HG03025 (cell line): ENCODE measurements around the gene EPHB2.
"Not testable (repeated sequence)": the region's sequence is repeated elsewhere in the genome, so short reads cannot be mapped to it uniquely, and the experiment has no call there.

Source experiments
- ATAC-seq: cut with Tn5 transposase; IDR thresholded peaks from one replicate; pipeline ENCODE4 v1.9.1; 2021; ENCODE audit warnings: mild to moderate bottlenecking, moderate library complexity; ENCODE audit not compliant: unreplicated experiment, low FRiP score

The EPHB2 gene

DNA sequence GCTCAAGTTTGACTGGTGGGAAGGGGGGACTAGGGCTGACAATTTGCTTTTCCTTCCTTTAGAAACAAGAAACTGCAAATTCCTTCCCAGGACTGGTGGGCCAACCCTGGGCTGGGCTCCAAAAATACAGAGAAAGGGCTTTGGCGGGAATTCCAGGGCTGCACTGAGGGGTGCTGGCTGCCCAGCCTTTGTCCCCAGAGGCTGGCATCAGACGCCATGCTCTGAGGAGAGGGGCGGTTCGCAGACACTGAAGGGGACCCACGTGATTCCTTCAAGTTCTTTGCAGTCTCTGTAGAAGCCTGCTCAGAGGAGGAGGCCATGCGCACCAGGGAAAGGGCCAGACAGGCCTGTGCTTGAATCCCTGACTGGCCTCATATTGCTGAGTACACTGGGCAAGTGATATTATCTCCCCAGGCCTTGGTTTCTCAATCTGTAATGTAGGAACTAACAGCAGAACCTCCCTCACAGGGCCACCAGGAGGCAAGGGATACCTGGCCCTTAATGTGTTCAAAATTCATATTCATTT, 119.5 kb downstream of the EPHB2 start:
- ATAC-seq, result no peak

DNA sequence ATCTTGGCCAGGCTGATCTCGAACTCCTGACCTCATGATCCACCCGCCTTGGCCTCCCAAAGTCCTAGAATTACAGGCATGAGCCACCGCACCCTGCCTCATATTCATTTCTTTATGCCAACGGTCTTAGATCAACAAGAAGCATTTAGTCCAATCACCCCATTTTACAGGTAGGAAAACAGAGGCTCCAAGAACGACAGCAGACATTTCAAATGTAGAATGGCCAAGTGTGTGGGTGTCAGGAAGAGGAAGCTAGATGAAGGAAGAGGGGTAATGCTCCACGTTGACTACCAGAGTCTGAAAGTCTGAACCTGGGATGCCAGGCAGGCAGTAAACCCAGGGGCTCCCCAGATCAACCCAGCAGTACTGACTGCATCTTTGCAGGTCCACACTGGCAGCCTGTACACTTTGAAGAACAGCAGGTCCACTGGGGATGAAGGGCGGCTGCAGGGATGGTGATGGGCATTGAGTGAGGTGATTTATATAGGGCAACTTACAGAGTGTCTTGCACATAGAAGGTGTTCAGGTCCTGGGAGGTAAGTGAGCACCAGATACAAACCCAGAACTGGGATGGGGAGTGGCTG, 120.2 kb downstream of the EPHB2 start:
- no peak for ATAC-seq

DNA sequence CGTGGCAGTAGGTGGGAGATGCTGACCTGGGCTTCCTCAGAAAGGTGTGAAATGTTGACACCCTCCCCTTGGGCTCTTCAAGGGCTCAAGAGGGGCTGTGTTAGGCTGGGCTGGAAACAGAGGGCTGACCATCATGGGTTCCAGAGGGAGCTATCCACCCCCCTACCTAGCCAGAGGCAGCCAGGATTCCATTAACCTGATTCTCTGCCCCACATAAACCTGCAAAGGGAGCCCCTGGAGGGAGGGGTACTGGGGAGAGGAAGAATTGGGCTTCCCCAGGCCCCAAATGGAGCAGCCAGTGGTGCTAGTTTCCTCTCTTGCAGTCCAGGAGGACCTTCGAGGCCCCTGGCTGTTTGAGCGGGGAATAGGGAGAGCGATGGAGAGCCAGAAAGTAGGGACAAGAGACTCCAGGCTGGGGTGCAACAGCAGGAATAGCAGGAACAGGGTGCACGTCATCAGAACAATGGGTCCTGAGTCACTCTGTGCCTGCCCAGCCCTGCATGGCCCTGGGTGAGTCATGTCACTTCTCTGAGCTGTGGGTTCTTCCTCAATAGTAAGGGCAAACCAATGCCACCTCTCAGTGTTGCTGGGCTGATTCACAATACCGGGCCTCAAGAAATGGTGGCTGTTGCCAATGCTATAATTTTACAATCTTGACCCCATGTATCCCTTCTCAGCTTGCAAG, 121.2 kb downstream of the EPHB2 start:
- ATAC-seq, result no peak

DNA sequence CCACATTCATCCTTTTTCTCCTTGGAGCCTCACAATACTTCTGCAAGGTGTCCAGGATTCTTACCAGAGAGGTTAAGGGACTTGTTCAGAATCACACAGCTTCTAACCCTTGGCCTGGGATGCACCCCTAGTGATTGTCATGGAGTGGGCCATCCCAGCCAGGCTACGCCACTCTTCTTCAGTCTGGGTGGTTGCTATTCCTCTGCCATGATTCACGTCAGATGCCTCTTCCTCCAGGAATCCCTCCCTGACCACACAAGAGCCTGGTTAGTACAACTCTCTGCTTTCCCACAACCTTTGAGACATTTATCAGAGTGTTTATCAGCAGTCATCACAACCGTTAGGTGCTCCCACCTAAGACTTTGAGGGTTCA, 121.8 kb downstream of the EPHB2 start:
- no peak for ATAC-seq

DNA sequence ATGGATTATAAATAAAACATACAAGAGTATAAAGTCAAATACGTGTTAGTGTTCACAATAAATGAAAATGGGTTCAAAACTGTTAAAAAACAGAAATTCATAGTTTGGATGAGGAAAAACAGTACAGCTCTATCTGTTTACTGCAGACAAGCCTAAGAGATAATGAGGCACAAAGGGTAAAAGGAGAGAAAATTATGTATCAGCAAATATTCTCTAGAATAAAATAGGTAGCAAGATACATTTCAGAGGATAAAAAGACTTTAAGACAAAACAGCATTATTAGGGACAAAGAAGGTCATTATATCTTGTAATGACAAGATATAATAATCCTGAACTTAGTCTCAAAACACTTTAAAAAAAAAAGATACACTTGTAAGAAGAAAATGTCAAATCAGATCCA, 123.1 kb downstream of the EPHB2 start:
- ATAC-seq, result no peak

DNA sequence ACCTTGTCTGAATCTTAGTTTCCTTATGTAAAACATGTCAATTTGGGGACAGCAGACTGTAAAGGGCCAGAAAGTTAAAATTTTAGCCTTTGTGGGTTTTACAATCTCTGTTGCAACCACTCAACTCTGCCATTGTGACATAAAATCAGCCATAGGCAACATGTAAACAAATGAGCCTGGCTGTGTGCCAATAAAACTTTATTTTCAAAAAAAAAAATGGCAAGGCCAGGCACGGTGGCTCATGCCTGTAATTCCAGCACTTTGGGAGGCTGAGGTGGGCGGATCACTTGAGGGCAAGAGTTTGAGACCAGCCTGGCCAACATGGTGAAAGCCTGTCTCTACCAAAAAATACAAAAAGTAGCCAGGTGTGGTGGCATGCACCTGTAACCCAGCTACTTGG, 123.8 kb downstream of the EPHB2 start:
- ATAC-seq, result not testable (repeated sequence)

DNA sequence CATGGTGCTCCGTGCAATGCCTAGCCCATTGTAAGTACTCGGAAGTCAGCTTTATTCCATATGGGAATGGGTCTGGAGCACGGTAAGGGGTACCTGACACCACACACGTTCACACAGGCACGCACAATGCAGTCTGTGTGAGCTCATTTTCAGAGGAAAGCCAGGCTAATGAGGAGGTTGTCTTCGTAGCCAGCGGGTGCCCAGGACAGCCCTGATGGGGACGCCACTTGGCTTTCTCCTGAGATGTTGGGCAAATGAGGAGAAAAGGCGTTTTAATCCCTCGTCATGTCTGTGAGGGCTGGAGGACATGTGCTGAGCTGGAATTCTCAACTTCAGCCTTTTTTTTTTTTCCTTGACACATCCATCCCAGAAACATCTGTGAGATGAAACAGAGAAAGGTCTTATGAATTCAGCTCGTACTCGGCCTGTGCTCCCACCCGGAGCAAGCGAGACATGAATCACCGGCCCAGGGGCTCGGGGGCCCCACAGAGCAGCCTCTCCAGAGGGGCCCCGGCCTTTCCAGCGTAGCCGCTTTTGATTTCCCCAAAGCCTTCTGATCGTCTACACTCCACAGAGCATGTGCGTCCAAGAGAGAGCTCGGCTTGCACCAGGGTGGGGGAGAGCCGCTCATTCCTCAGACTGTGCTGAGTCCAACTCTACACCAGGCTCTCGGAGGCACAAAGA, 125.1 kb downstream of the EPHB2 start:
- ATAC-seq, result no peak

DNA sequence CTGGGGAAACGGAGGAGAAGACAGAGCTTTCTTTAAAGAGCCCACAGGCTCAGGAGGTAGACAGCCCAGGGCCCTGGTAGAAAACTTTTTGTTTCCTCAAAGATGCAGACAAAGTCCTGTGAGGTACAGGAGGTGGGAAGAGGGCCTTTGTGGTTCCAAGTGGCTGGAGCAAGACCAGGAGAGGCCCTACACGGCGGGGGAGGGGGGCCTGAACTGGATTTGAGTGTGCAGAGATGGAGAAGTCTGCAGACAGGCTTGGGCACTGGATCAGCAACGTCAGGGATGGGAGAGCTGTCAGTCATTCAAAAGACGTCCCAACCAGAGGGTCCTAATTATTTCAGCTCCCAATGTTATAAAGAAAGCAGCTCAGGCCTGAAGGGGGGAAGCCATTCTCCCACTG, 126.2 kb downstream of the EPHB2 start:
- ATAC-seq, result no peak

DNA sequence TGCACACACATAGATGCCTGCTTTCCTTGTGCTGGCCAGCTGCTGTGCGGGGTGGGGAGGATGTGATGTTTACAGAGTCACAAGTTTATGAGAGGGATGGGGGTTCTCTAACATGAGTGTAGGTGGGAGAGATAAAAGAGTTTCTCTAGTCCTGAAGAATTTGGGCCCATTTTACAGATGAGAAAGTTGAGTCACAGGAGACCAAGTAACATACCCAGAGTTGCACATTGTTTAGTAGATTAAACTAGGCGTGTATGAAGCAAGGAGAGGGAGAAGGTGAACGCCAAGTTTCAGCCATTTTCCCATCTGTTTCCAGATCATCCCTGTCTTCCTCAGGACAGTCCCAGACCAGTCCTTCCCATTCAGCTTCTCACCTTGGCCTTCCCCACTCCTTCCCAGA, 126.7 kb downstream of the EPHB2 start:
- ATAC-seq, result no peak

DNA sequence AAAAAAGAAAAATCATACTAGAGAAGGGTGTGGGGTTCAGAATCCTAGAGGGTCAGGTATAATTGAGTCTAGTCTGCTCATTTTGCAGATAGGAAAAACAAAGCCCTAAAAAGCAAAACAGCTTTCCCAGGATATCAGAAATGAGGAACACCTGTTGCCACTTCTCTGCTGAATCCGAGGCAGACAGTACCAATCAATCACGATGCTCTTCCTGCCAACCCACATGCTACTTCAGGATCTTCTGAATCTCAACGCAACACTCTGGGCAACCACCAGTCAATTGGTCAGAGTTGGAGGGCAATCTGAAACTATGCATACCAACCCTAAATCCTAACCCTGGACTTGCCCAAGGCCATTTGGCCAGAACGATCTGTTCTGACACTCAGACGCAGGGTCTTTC, 128.3 kb downstream of the EPHB2 start:
- no peak for ATAC-seq

DNA sequence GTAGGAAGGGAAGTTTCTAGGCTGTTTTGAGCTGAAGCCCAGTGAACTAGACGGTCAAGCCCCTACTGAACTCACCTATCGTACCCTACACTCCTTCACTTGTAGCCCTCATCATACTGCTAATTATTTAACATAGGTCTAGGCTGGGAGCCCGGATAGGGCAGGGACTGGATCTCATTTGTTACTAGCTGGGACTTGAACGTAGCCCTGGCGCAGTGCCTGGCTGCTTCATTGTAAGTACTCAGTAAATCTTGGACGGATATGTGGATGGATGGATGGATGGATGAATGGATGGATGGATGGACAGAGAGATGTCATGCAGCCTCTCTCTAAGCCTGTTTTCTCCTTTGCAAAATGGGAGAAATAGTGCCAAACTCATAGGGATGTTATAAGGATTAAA, 129.2 kb downstream of the EPHB2 start:
- ATAC-seq, result no peak

DNA sequence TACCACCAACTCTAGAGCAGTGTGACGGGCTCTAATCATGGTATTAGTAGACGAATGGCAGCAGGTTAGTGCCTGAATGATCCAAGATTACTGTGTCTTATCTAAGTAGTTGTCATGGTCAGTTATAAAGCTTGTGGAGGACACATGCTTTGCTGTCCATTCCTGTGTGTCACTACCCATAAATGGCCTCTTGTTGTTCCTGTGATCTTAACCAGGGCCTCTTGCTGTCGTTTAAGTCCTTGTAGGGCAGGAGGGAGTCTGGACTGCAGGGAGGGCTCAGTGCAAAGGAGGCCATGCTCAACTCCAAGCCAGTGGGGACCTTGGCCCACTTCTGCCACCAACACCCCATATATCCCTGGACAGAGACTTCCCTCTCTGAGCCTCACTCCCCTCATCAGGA, 130.5 kb downstream of the EPHB2 start:
- ATAC-seq, result no peak

DNA sequence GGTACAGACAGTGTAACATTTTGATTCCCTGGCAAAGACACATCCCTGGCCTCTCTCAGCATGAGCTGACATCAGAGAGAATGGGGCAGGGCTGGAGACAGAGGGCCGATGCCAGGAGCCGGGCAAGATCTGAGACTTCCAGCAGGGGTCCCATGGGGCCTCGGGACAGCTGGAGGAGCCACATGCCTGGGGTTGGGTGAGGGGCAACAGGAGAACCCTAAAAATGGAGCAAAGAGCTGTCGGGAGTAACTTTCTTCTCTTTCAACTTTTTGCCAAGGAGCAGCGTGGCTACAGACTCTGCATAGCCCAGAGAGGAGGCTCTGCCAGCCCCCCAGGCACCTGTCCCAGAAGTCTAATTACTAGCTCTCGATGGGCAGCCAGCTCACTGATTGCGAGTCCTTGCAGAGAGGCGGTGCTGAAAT, 131.2 kb downstream of the EPHB2 start:
- ATAC-seq, result no peak

DNA sequence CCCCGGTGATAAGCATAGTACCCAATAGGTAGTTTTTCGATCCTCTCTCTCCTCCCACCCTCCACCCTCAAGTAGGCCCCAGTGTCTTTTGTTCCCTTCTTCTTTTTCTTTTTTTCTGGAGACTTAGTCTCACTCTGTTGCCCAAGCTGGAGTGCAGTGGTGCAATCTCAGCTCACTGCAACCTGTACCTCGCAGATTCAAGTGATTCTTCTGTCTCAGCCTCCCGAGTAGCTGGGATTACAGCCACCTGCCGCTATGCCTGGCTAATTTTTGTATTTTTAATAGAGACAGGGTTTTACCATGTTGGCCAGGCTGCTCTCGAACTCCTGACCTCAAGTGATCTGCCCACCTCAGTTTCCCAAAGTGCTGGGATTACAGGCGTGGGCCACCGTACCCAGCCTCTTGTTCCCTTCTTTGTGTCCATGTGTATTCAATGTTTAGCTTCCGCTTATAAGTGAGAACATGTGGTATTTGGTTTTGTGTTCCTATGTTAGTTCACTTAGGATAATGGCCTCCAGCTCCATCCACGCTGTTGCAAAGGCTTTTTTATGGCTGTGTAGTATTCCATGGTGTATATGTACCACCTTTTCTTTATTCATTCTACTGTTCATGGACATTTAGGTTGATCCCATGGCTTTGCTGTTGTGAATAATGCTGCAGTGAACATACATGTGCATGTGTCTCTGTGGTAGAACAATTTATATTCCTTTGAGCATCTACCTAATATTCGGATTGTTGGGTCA, 133.0 kb downstream of the EPHB2 start:
- ATAC-seq, result not testable (repeated sequence)

DNA sequence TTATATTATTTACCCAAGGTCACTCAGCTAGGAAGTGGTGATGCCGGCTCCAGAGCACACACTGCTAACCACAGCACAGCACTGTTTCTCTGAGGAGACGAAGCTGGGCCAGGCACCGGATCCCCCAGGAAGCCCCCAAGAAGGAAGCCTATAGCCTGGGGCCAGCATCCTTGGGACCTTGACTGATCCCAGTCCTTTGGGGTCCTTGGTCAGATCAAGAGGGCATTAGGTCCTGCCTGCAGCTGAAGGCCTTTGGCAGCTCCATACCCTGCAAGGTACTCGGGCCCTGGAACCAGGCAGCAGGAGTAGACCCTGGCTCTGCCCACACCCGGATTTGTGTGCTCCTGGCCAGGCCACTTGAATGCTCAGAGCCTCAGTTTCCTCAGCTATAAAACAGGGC, 134.0 kb downstream of the EPHB2 start:
- ATAC-seq, result no peak

DNA sequence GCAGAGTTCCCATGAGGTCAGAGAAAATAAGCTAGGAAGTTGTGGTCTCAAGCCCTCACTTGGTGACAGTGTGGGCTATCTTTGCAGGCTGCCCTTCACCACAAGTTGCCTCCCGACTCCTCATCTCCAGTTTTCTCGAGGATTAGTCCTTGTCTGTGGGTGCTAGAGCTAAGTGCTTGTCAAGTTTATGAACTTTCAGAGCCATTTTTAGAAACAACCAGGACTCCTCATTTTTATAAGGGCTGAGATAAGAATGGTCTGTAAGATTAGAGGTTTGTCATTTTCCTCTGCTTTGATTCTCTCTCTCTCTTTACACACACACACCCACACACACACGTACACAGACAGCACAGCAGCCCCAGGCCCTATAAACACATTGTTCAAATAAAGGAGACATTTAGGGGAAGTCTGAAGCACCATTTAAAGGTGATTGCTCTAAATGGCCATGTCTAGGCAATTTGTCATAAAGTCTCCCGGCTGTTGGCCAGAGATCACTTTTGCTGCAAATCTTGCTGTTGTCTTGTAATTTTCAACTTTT, 134.8 kb downstream of the EPHB2 start:
- no peak for ATAC-seq

DNA sequence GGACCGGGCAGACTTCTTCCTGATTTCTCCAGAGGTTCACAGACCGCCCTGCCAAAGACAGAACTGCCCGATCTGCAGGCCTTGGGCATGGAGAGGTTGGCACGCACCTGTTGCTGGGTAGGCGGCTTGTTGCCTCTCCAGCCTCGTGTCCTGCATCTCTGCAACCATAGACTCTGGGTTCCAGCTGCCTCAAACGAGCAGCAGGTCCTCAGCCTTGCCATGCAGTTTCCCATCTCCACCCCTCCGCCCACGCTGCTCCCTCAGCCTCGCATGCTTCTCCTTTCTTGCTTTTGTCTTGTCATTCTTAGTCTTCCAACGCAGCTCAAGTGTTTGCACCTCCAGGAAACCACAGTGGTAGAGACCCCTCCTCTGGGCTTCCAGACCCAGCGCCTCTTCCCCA, 135.8 kb downstream of the EPHB2 start:
- ATAC-seq, result no peak

DNA sequence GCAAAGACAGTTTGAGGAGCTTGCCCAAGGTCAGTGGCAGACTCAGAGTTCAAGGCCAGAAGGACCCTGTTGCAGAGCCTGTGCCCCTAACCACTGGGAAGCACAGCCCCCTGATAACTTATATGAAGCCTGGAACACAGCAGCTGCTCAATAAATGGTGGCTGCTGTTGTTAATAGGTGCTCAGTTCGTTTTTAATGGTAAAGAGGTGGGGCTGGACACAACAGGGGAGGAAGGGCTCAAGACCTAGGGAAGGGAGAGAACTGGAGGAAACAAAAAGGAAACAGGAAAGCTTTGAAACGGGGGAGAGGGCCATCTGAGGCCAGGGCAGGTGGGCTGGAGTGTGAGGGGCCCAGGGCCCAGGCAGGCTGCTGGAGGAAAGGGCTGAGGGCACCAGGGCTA, 136.6 kb downstream of the EPHB2 start:
- no peak for ATAC-seq

DNA sequence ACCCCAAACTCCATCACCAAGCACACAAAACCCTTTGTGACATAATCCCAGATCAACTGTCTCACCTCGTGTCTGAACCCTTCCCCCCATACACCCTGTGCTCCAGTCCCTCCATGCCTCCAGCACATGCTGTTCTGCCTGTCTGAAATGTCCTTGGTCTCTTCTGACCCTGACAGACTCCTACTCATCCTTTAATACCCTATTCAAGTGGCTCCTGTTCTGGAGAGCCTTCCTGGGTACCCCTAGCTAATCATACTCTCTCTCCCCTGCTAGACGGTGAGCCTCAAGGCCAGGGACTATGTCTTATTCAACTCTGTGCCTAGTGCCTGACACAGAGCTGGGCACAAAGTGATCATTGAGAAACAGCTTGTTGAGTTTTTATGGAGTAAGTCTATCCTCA, 137.1 kb downstream of the EPHB2 start:
- ATAC-seq, result no peak

DNA sequence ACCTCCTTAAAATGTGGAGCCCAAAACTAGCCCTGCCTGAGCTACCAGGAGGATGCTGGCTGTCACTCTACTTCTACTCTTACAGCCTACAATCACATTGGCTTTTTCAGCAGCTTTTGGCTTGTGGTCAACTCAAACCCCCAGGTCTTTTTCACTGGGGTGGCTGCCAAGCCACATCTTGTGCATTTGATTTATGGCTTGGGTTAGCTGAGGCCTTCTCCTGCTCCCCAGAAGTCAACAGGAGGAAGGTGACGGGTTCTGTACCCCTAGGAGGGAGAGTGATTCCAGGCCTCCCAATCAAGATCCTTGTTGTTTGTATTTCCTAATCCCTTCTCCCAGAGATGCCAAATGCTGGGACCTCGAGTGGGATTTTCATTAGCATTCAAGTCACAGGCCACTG, 137.8 kb downstream of the EPHB2 start:
- ATAC-seq, result no peak

DNA sequence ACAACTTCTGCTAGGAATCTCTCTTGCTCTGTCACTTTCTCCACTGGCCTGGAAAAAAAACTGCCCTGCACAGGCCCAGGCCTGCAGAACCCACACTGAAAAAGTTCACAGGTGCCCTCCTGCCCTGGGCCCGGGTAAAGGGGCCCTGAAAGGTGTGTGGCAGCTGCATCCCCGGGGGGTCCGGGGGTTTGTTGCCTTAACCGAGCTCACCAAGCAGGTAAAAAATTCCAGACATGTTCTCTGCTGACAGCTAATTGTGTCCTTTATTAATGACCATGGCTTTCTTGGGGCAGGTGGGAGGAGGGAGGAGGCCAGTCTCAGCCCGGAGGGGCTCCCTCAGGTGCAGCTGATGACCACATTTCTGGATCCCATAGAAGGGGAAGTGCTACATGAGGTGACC, 139.1 kb downstream of the EPHB2 start:
- ATAC-seq, result no peak
